GM12892 (cell line): Measurements from ENCODE around the gene TAOK1.

Experiments
- DNase-seq: peaks from one replicate; pipeline ENCODE4 v3.0.0; 2011; ENCODE audit not compliant: insufficient read length
- FAIRE-seq: peaks from 2 replicates; lab custom pipeline; 2011; peaks lifted over from hg19 to GRCh38; lab: Jason Lieb, UNC
- POLR2A ChIP-seq: IDR thresholded peaks from 2 replicates; pipeline ENCODE4 v1.6.1; 2011; ENCODE audit warnings: low read depth, low read length, control low read depth
- POLR2AphosphoS5 ChIP-seq: IDR thresholded peaks from 2 replicates; pipeline ENCODE4 v1.6.1; 2011; ENCODE audit warnings: low read depth, low read length, control low read depth
- TAF1 ChIP-seq: IDR thresholded peaks from 2 replicates; pipeline ENCODE4 v1.6.1; 2011; ENCODE audit warnings: low read depth, mild to moderate bottlenecking, control low read depth, low read length, borderline replicate concordance

TAOK1 gene

GRCh38 chr17:29584452-29585079 is 194.4 kb downstream of the TAOK1 start:
- no peak for TF ChIP-seq TAF1
- no peak for TF ChIP-seq POLR2AphosphoS5
- no peak for TF ChIP-seq POLR2A
- FAIRE-seq: no peak
- no peak for DNase-seq

GRCh38 chr17:29585080-29585751 is 195.1 kb downstream of the TAOK1 start:
- DNase-seq (no peak), FAIRE-seq (no peak)
- no peak for TF ChIP-seq POLR2AphosphoS5
- no peak for TF ChIP-seq TAF1
- TF ChIP-seq POLR2A: no peak

- FAIRE-seq (no peak), DNase-seq (no peak)
- TF ChIP-seq POLR2AphosphoS5 (no peak), TAF1 (no peak), POLR2A (no peak)
These were observed 196.7 kb downstream of the TAOK1 start for GRCh38 chr17:29586676-29587469.

- TF ChIP-seq POLR2AphosphoS5 (no peak), TAF1 (no peak), POLR2A (no peak)
- no peak for FAIRE-seq
- DNase-seq: no peak
These were observed 197.4 kb downstream of the TAOK1 start for GRCh38 chr17:29587591-29587990.

- DNase-seq (no peak), FAIRE-seq (no peak)
- TF ChIP-seq TAF1 (no peak), POLR2AphosphoS5 (no peak), POLR2A (no peak)
These were observed 197.9 kb downstream of the TAOK1 start for GRCh38 chr17:29588017-29588561.

GRCh38 chr17:29588562-29589411 is 198.6 kb downstream of the TAOK1 start:
- no peak for FAIRE-seq
- peak; percentile 53 for DNase-seq

GRCh38 chr17:29589524-29590410 is 199.6 kb downstream of the TAOK1 start, which contains the start of gene GIT1:
Gene GIT1, minus strand, starts transcription at chr17:29589648. Its CDS starts 270 bp downstream, at chr17:29589378.
- DNase-seq: peak; percentile 96
- FAIRE-seq: peak; percentile 91
- TF ChIP-seq POLR2A (peak; percentile 49; the same call in 1 of the 2 replicates), POLR2AphosphoS5 (no peak)

More at GRCh38 chr17:29588562-29589411, 198.6 kb downstream of the TAOK1 start:
- TF ChIP-seq TAF1 (no peak), POLR2AphosphoS5 (no peak), POLR2A (no peak)

GRCh38 chr17:29590411-29591145 is 200.4 kb downstream of the TAOK1 start:
- no peak for TF ChIP-seq POLR2A
- TF ChIP-seq TAF1: no peak
- TF ChIP-seq POLR2AphosphoS5: no peak
- FAIRE-seq: peak; percentile 30
- no peak for DNase-seq

GRCh38 chr17:29591146-29591736 is 201.1 kb downstream of the TAOK1 start:
- TF ChIP-seq POLR2AphosphoS5: no peak
- no peak for TF ChIP-seq TAF1
- no peak for TF ChIP-seq POLR2A
- DNase-seq (no peak), FAIRE-seq (no peak)
